DOHH2 (cell line): ENCODE data around the gene OR2M4.

Experiments
- H3F3A ChIP-seq: fragments of 200-600 bp; sonication (generic), shearing (Covaris generic); 2 replicates; pipeline ENCODE4 v1.6.0; 2016; ENCODE audit warnings: antibody characterized with exemption, mild to moderate bottlenecking; ENCODE audit not compliant: control insufficient read depth, insufficient read depth
- H3K27ac ChIP-seq: fragments of 200-600 bp; sonication (generic); 2 replicates; pipeline ENCODE4 v1.5.1; 2014; ENCODE audit warnings: low read depth, mild to moderate bottlenecking, low read length, moderate library complexity
- H3K27me3 ChIP-seq: fragments of 200-600 bp; sonication (generic); 2 replicates; pipeline ENCODE4 v1.6.1; 2014; ENCODE audit warnings: mild to moderate bottlenecking, low read length, mixed read lengths; ENCODE audit not compliant: control insufficient read depth
- H3K36me3 ChIP-seq: fragments of 200-600 bp; sonication (generic); 2 replicates; pipeline ENCODE4 v1.6.1; 2014; ENCODE audit warnings: mild to moderate bottlenecking, low read length, moderate library complexity, mixed read lengths; ENCODE audit not compliant: control insufficient read depth
- H3K4me1 ChIP-seq: fragments of 200-600 bp; sonication (generic); 2 replicates; pipeline ENCODE4 v1.6.1; 2014; ENCODE audit warnings: mild to moderate bottlenecking, low read length, mixed read lengths; ENCODE audit not compliant: control insufficient read depth
- H3K4me2 ChIP-seq: fragments of 200-600 bp; sonication (generic); 2 replicates; pipeline ENCODE4 v1.6.0; 2014; ENCODE audit warnings: mild to moderate bottlenecking, low read length, moderate library complexity
- H3K4me3 ChIP-seq: fragments of 200-600 bp; sonication (generic); 2 replicates; pipeline ENCODE4 v1.5.1; 2014; ENCODE audit warnings: mild to moderate bottlenecking, low read length, mixed read lengths
- H3K79me2 ChIP-seq: fragments of 200-600 bp; sonication (generic); 2 replicates; pipeline ENCODE4 v1.6.1; 2014; ENCODE audit warnings: mild to moderate bottlenecking, low read length, mixed read lengths; ENCODE audit not compliant: control insufficient read depth
- H3K9me2 ChIP-seq: fragments of 200-600 bp; sonication (generic); replicated peaks from 2 replicates; pipeline ENCODE4 v1.6.1; 2014; ENCODE audit warnings: mild to moderate bottlenecking, low read length, mixed read lengths; ENCODE audit not compliant: control insufficient read depth
- H3K9me3 ChIP-seq: fragments of 200-600 bp; sonication (generic); 2 replicates; pipeline ENCODE4 v1.6.1; 2014; ENCODE audit warnings: antibody characterized with exemption, low read length, mixed read lengths; ENCODE audit not compliant: control insufficient read depth, insufficient read depth
- H4K20me1 ChIP-seq: fragments of 200-600 bp; sonication (generic); 2 replicates; pipeline ENCODE4 v1.6.0; 2014; ENCODE audit warnings: low read depth, mild to moderate bottlenecking, antibody characterized with exemption, low read length, moderate library complexity; ENCODE audit not compliant: control insufficient read depth, insufficient read depth
- CTCF ChIP-seq: fragments of 200-600 bp; sonication (generic); IDR thresholded peaks from one replicate; pipeline ENCODE4 v1.5.1; 2014; ENCODE audit warnings: antibody characterized with exemption, mild to moderate bottlenecking, low read depth, low read length; ENCODE audit not compliant: poor library complexity, severe bottlenecking
- EZH2phosphoT487 ChIP-seq: fragments of 200-600 bp; sonication (generic); IDR thresholded peaks from 2 replicates; pipeline ENCODE4 v1.6.1; 2017; ENCODE audit warnings: borderline replicate concordance, mild to moderate bottlenecking, antibody characterized with exemption, low read length, moderate library complexity, mixed read lengths

The OR2M4 gene

GRCh38 chr1:248231117-248231516 lies at the start of gene OR2M4:
Gene OR2M4 (plus strand): TSS chr1:248231417. CDS start chr1:248238929, 7,512 bp downstream.
- H3K27ac ChIP-seq = no peak within 1 kb of the TSS
- H3K4me2 ChIP-seq = no peak within 1 kb of the TSS
- H3K79me2 ChIP-seq = no peaks in the 10 kb centered on the region
- H3K27me3 ChIP-seq = no peaks in the 10 kb centered on the region
- no peaks in the 10 kb centered on the region for H3K4me1 ChIP-seq
- H3K9me3 ChIP-seq = no peaks in the 10 kb centered on the region
- H3K36me3 ChIP-seq = no peaks in the 10 kb centered on the region
- H3K9me2 ChIP-seq = no peaks in the 10 kb centered on the region
- no peaks in the 10 kb centered on the region for H3F3A ChIP-seq
- H3K4me3 ChIP-seq = no peak within 1 kb of the TSS
- no peaks in the 10 kb centered on the region for H4K20me1 ChIP-seq
- TF ChIP-seq CTCF (no peak), EZH2phosphoT487 (no peak)

GRCh38 chr1:248183996-248184395 lies 47.2 kb upstream of the OR2M4 start:
- H4K20me1 ChIP-seq = no peaks in the 10 kb centered on the region
- H3K9me2 ChIP-seq = no peaks in the 10 kb centered on the region
- no peak for TF ChIP-seq EZH2phosphoT487
- no peak overlapping the region for H3K4me3 ChIP-seq
- H3K9me3 ChIP-seq = no peaks in the 10 kb centered on the region; the same call in 1 of the 2 replicates
- no peaks in the 10 kb centered on the region for H3K79me2 ChIP-seq
- no peaks in the 10 kb centered on the region for H3K36me3 ChIP-seq
- H3K27ac ChIP-seq = no peak overlapping the region
- no peaks in the 10 kb centered on the region for H3K4me1 ChIP-seq
- no peaks in the 10 kb centered on the region for H3F3A ChIP-seq
- no peaks in the 10 kb centered on the region for H3K27me3 ChIP-seq
- no peak overlapping the region for H3K4me2 ChIP-seq

DNA sequence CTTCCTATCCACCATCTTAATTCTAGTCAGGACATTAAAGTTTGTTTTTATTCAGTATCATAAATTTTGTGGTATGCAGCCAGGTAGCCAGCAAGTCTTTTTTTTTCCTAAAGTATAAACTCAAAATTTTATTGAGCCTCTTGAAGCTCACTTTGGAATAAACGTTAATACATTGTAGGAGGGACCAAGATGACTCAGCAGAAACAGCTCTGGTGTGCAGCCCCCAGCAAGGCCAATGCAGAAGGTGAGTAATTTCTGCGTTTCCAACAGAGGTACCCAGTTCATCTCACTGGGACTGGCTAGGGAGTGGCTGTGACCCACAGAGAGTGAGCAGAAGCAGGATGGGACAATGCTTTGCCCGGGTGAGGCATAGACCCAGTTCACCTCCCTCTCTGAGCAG lies 43.9 kb upstream of the OR2M4 start:
- H3K4me3 ChIP-seq = no peak overlapping the region
- no peaks in the 10 kb centered on the region for H4K20me1 ChIP-seq
- H3K4me2 ChIP-seq = no peak overlapping the region
- no peak overlapping the region for H3K27ac ChIP-seq
- H3K9me3 ChIP-seq = no peaks in the 10 kb centered on the region; the same call in 1 of the 2 replicates
- no peaks in the 10 kb centered on the region for H3F3A ChIP-seq
- no peaks in the 10 kb centered on the region for H3K9me2 ChIP-seq
- H3K4me1 ChIP-seq = no peaks in the 10 kb centered on the region
- no peaks in the 10 kb centered on the region for H3K27me3 ChIP-seq
- H3K79me2 ChIP-seq = no peaks in the 10 kb centered on the region
- TF ChIP-seq CTCF = no peak
- no peak for TF ChIP-seq EZH2phosphoT487
- no peaks in the 10 kb centered on the region for H3K36me3 ChIP-seq

GRCh38 chr1:248189026-248189425 lies 42.2 kb upstream of the OR2M4 start:
- Histone ChIP-seq H4K20me1 (no peaks in the 10 kb centered on the region), H3K27ac (no peak overlapping the region), H3K4me3 (no peak overlapping the region), H3K9me2 (no peaks in the 10 kb centered on the region), H3K4me2 (no peak overlapping the region), H3K36me3 (no peaks in the 10 kb centered on the region), H3K79me2 (no peaks in the 10 kb centered on the region), H3K27me3 (no peaks in the 10 kb centered on the region), H3K9me3 (no peaks in the 10 kb centered on the region; the same call in 1 of the 2 replicates), H3F3A (no peaks in the 10 kb centered on the region), H3K4me1 (no peaks in the 10 kb centered on the region)
- TF ChIP-seq CTCF = no peak
- TF ChIP-seq EZH2phosphoT487 = no peak
